ENCODE data around the gene STRN3.

Gene STRN3

GRCh38 chr14:30872602-30873001 lies 153.6 kb downstream of the STRN3 start:
- TF ChIP-seq POLR2A (IDR thresholded peaks at IDR 0.05; ENCODE audit: extremely low read depth, insufficient read length) (no peak), MYC (IDR thresholded peaks at IDR 0.05; ENCODE audit: low read depth, low read length) (no peak), MAX (IDR thresholded peaks at IDR 0.05; ENCODE audit: low read depth, low read length) (no peak), CTCF (IDR thresholded peaks at IDR 0.05; ENCODE audit: low read depth, low read length) (no peak)
- DNase-seq (ENCODE audit: low read depth), result no peak
- H3K4me3 ChIP-seq (ENCODE audit: low read depth, low read length), result no peak overlapping the region

GRCh38 chr14:30869551-30870155 lies 156.5 kb downstream of the STRN3 start:
- TF ChIP-seq CTCF (IDR thresholded peaks at IDR 0.05; ENCODE audit: low read depth, low read length) (no peak), MYC (IDR thresholded peaks at IDR 0.05; ENCODE audit: low read depth, low read length) (no peak), MAX (IDR thresholded peaks at IDR 0.05; ENCODE audit: low read depth, low read length) (no peak), POLR2A (IDR thresholded peaks at IDR 0.05; ENCODE audit: extremely low read depth, insufficient read length) (no peak)

GRCh38 chr14:30868736-30869135 lies 157.4 kb downstream of the STRN3 start:
- no peak for TF ChIP-seq MAX (IDR thresholded peaks at IDR 0.05; ENCODE audit: low read depth, low read length)
- DNase-seq (ENCODE audit: low read depth), result no peak

More at GRCh38 chr14:30869551-30870155, 156.5 kb downstream of the STRN3 start:
- DNase-seq (ENCODE audit: low read depth), result no peak
- H3K4me3 ChIP-seq (ENCODE audit: low read depth, low read length), result no peak overlapping the region

GRCh38 chr14:30864934-30865333 lies 161.2 kb downstream of the STRN3 start:
- DNase-seq (ENCODE audit: low read depth), result peak; percentile 25
- TF ChIP-seq MAX (IDR thresholded peaks at IDR 0.05; ENCODE audit: low read depth, low read length) (no peak), POLR2A (IDR thresholded peaks at IDR 0.05; ENCODE audit: extremely low read depth, insufficient read length) (no peak), MYC (IDR thresholded peaks at IDR 0.05; ENCODE audit: low read depth, low read length) (no peak), CTCF (IDR thresholded peaks at IDR 0.05; ENCODE audit: low read depth, low read length) (no peak)
- H3K4me3 ChIP-seq (ENCODE audit: low read depth, low read length), result no peak overlapping the region

More at GRCh38 chr14:30868736-30869135, 157.4 kb downstream of the STRN3 start:
- no peak overlapping the region for H3K4me3 ChIP-seq (ENCODE audit: low read depth, low read length)

- H3K4me3 ChIP-seq (ENCODE audit: low read depth, low read length), result no peak overlapping the region
- TF ChIP-seq MAX (IDR thresholded peaks at IDR 0.05; ENCODE audit: low read depth, low read length) (peak; percentile 38; the same call in 1 of the 2 replicates), MYC (IDR thresholded peaks at IDR 0.05; ENCODE audit: low read depth, low read length) (no peak)
- peak; percentile 83 for DNase-seq (ENCODE audit: low read depth)
Observed at GRCh38 chr14:30861200-30861599, 165.0 kb downstream of the STRN3 start.

GRCh38 chr14:30855345-30856037 lies 170.7 kb downstream of the STRN3 start:
- no peak for TF ChIP-seq MAX (IDR thresholded peaks at IDR 0.05; ENCODE audit: low read depth, low read length)
- DNase-seq (ENCODE audit: low read depth), result no peak
- no peak overlapping the region for H3K4me3 ChIP-seq (ENCODE audit: low read depth, low read length)

GRCh38 chr14:30854492-30854891 lies 171.7 kb downstream of the STRN3 start:
- no peak overlapping the region for H3K4me3 ChIP-seq (ENCODE audit: low read depth, low read length)
- TF ChIP-seq POLR2A (IDR thresholded peaks at IDR 0.05; ENCODE audit: extremely low read depth, insufficient read length) (no peak), MAX (IDR thresholded peaks at IDR 0.05; ENCODE audit: low read depth, low read length) (no peak), MYC (IDR thresholded peaks at IDR 0.05; ENCODE audit: low read depth, low read length) (no peak), CTCF (IDR thresholded peaks at IDR 0.05; ENCODE audit: low read depth, low read length) (no peak)
- no peak for DNase-seq (ENCODE audit: low read depth)
